PFSK-1 (cell line): ENCODE data around the gene NR1I3.

Source experiments
- FOXP2 ChIP-seq: optimal IDR thresholded peaks from 2 replicates; pipeline ENCODE3; 2011; ENCODE audit warnings: borderline replicate concordance, control low read depth, inconsistent platforms; ENCODE audit not compliant: insufficient read depth; ENCODE audit errors: extremely low read length, extremely low read depth
- POLR2AphosphoS5 ChIP-seq: IDR thresholded peaks from 2 replicates; pipeline ENCODE4 v1.6.1; 2012; ENCODE audit warnings: low read depth, mild to moderate bottlenecking, control low read depth, low read length, moderate library complexity
- REST ChIP-seq, 2 experiments: IDR thresholded peaks; 2 replicates each; pipeline versions ENCODE4 v1.6.1 to v1.8.0; 2011 to 2012; ENCODE audit warnings: low read depth in 2 of 2, low read length in 2 of 2, control low read depth in 1 of 2, inconsistent platforms in 1 of 2, mild to moderate bottlenecking in 1 of 2, moderate library complexity in 1 of 2; ENCODE audit not compliant: insufficient read depth in 1 of 2
- SIN3A ChIP-seq: IDR thresholded peaks from 2 replicates; pipeline ENCODE4 v1.6.1; 2012; ENCODE audit warnings: mild to moderate bottlenecking, low read length, moderate library complexity, borderline replicate concordance; ENCODE audit not compliant: insufficient read depth
- TAF1 ChIP-seq: IDR thresholded peaks from 2 replicates; pipeline ENCODE4 v1.6.1; 2012; ENCODE audit warnings: low read length, control low read depth, borderline replicate concordance; ENCODE audit not compliant: insufficient read depth

Gene NR1I3

DNA sequence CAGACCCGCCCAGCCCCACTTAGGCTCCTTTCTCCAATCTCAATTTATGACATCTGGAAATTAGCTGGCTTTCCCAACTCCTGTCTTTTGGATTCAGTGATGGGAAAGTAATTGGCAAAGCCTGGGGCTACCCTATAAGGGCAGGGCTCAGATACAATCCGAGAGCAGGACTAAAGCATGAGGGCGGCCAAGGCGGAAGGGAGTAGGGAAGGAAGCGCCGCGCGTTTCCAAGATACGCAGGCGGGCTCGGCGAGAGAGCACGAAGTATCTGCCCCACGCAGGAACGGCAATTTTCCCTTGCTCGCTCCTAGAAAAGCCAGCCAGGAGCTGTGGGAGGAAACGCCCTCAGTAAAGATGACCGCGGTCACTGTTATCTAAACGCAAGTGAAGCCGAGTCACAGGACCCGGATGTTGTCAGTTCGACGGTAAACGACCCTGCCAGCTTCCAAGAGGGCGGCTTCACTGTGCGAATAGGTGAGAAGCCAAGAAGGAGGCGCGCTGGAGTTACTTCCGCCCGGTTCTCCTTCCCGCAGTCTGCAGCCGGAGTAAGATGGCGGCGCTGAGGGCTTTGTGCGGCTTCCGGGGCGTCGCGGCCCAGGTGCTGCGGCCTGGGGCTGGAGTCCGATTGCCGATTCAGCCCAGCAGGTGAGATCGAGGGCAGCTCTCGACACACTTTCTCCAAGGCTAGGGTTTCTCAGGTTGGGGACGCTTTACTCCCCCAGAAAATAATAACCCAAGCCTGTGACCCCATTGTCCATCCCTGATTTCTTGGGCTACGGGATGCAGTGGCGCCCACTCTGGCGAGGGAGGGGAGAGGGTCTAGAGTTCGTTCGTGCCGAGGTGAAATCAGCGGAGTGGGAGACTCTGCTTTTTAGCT, 35.9 kb downstream of the NR1I3 start, which contains the start of gene NDUFS2:
Gene NDUFS2 (plus strand): TSS at position 532 of the 877 bp plus-strand sequence. CDS start 19 bp downstream, at position 551.
- peak; percentile 100 for TF ChIP-seq TAF1
- TF ChIP-seq REST (IDR thresholded peaks at IDR 0.05; ENCODE audit: insufficient read depth in 1 of 2, low read depth in 2 of 2, low read length in 2 of 2) = peak in 1 of 2 experiments; percentile 57; a peak in 2 of 4 replicates
- no peak for TF ChIP-seq SIN3A
- peak; percentile 93 for TF ChIP-seq POLR2AphosphoS5
- TF ChIP-seq FOXP2 = no peak

GRCh38 chr1:161200992-161201835, 36.8 kb downstream of the NR1I3 start:
- TF ChIP-seq POLR2AphosphoS5 (no peak), TAF1 (no peak), FOXP2 (no peak), REST (IDR thresholded peaks at IDR 0.05; ENCODE audit: insufficient read depth in 1 of 2, low read depth in 2 of 2, low read length in 2 of 2) (no peak), SIN3A (no peak)

DNA sequence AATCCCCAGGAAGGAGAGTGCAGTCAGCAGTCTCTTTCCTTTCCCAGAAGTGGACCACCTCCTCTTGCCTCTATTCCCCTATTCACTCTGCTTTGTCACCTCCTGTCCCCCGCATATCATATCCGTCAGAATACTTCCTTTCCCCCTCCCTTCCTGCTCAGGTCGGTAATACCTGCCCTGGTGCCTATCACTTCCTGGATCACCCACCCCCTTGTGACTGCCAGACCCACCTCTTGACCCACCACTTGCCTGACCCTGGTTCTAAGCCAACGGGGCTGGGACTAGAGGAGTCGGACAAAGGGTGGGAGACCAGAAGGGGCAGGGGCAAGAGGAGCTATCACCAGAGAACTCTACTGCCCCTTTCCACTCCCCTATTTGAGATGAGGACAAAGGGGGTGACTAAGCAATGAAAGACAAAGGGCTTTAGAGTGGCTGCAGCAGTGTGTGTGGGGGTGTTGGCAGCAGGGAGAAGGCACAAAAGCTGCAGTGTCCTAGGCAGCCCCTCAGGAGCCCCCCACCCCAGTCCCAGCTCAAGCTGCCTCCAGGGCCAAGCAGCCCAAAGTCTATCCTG, 37.5 kb downstream of the NR1I3 start:
- TF ChIP-seq TAF1 (no peak), POLR2AphosphoS5 (no peak)

DNA sequence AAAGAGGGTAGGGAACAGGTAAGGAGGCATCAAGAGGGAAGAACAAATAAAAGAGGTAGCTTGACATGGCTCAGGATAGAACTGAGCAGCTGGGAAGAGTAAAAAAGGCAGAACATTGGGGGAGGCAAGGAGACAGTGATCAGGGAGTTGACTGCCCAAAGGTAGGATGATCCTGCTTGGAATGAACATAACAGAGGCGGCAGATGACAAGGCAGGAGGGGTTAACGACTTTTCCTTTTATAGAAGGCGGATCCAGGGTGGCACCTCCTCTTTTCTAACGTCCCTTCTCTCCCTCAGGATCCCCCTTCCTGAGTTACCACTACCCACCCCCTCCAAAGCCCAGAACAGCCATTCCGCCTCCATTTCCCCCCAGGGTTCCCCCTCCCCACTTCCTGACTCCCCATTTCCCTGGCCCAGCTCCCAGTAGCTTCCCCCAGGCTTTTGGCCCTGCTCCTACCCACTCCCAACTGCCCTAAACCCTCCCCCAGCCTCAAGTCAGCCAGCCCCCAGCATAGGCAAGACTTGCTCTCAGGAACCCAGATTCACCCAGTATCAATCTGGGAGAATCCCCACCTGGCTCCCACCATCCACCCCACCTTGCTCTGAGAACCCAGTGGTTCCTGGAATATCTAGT, 38.4 kb downstream of the NR1I3 start:
- TF ChIP-seq SIN3A (no peak), REST (IDR thresholded peaks at IDR 0.05; ENCODE audit: insufficient read depth in 1 of 2, low read depth in 2 of 2, low read length in 2 of 2) (no peak), POLR2AphosphoS5 (no peak), FOXP2 (no peak), TAF1 (no peak)
